Endodermal cell (in vitro differentiated cells): Measurements from ENCODE around the gene CCNB1IP1. TPM values are rescaled to one million over a fixed set of nuclear protein-coding genes. Genes with fewer than 3 reads are reported as not detected.
A peak's percentile ranks its signal among the peaks of the same experiment; 100 is the strongest.
"Not testable (repeated sequence)": the region's sequence is repeated elsewhere in the genome, so short reads cannot be mapped to it uniquely, and the experiment has no call there.

Experiments
- DNase-seq: peaks from one replicate; pipeline ENCODE4 v3.0.0-alpha.2; 2017
- H3K27ac ChIP-seq: 2 replicates; pipeline ENCODE4 v1.5.1; 2013; ENCODE audit warnings: mild to moderate bottlenecking, low read depth, low read length, moderate library complexity
- H3K27me3 ChIP-seq: 2 replicates; pipeline ENCODE4 v1.6.1; 2013; ENCODE audit warnings: mild to moderate bottlenecking, low read length, moderate library complexity; ENCODE audit not compliant: insufficient read depth, control insufficient read depth, poor library complexity, severe bottlenecking
- H3K36me3 ChIP-seq: 2 replicates; pipeline ENCODE4 v1.7.0; 2013; ENCODE audit warnings: mild to moderate bottlenecking, low read length, moderate library complexity; ENCODE audit not compliant: control insufficient read depth, insufficient read depth
- H3K4me1 ChIP-seq: one replicate; pipeline ENCODE4 v1.7.0; 2013; ENCODE audit warnings: low read length; ENCODE audit not compliant: control insufficient read depth, insufficient read depth
- H3K4me3 ChIP-seq: 2 replicates; pipeline ENCODE4 v1.5.1; 2013; ENCODE audit warnings: mild to moderate bottlenecking, low read length, moderate library complexity
- H3K9ac ChIP-seq: 2 replicates; pipeline ENCODE4 v1.6.1; 2013; ENCODE audit warnings: mild to moderate bottlenecking, low read length, moderate library complexity; ENCODE audit not compliant: poor library complexity, severe bottlenecking; ENCODE audit errors: extremely low read depth
- H3K9me3 ChIP-seq: 2 replicates; pipeline ENCODE4 v1.6.1; 2013; ENCODE audit warnings: mild to moderate bottlenecking, low read length, moderate library complexity; ENCODE audit not compliant: control insufficient read depth
- H3K27ac Mint-ChIP-seq: 2 replicates; pipeline ENCODE4 v1.8.0; 2020; ENCODE audit warnings: mixed read lengths
- H3K27me3 Mint-ChIP-seq: 2 replicates; pipeline ENCODE4 v1.8.0; 2021; ENCODE audit warnings: mild to moderate bottlenecking, mixed read lengths; ENCODE audit not compliant: insufficient read depth
- H3K36me3 Mint-ChIP-seq: 2 replicates; pipeline ENCODE4 v1.8.0; 2020; ENCODE audit warnings: low read depth, mixed read lengths
- H3K4me1 Mint-ChIP-seq: 2 replicates; pipeline ENCODE4 v1.8.0; 2020; ENCODE audit warnings: mixed read lengths
- H3K4me3 Mint-ChIP-seq: 2 replicates; pipeline ENCODE4 v1.8.0; 2020; ENCODE audit warnings: mild to moderate bottlenecking, moderate library complexity, mixed read lengths
- H3K9me3 Mint-ChIP-seq: 2 replicates; pipeline ENCODE4 v1.8.0; 2020; ENCODE audit warnings: mild to moderate bottlenecking, mixed read lengths
- WGBS, 2 experiments: methylation state at CpG; one replicate each; pipeline versions ENCODE4 v1.1.5 to v1.1.7; 2013; ENCODE audit warnings: missing lambda C conversion rate in 2 of 2, mixed read lengths in 1 of 2; ENCODE audit not compliant: insufficient coverage in 1 of 2, insufficient read length in 1 of 2; 5-methylcytosine and 5-hydroxymethylcytosine counted together
- total RNA-seq, 2 donors: library from RNA; stranded (reverse); fragmentation: NEBNext Ultra II Directional in 1 of 2; extraction: Animal tissue kit (Norgen Biotek cat#: 25700) in 1 of 2; gene quantifications; 2 replicates in 1 of 2; 3 replicates in 1 of 2; pipeline ENCODE4 v1.2.1, GENCODE V29; 2021
- TF ChIP-seq, protein P1 (sequence below): fragments of 200-600 bp; sonication (generic); conservative IDR thresholded peaks from 2 replicates; pipeline ENCODE4 v1.5.0; 2021; ENCODE audit warnings: antibody characterized with exemption, mild to moderate bottlenecking

CCNB1IP1 gene
- total RNA-seq, 2 donors from 2014 or later = 96.1 to 99.5 TPM

DNA sequence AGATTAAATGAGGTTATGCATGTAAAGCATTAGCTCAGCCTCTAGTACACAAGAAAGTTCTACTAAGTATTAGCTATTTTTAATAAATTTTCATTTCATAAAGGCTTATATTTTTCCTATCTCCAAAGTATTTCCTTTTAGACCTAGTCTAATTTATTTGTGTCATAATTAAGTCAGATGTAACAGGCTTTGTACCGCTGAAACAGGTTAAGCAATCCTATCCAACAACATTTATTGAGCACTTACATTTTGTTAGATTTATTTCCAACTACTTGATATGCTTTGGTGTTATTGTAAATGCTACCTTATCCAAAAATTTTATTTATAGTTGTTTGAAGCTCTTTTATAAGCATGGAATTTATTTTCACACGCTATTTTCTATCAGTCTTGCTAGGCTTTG is 8.6 kb upstream of the CCNB1IP1 start:
- no peak overlapping the region for H3K27ac Mint-ChIP-seq
- no peaks in the 10 kb centered on the region for H3K9me3 Mint-ChIP-seq
- Histone ChIP-seq H3K4me1 (no peaks in the 10 kb centered on the region), H3K9me3 (no peaks in the 10 kb centered on the region), H3K4me3 (peak overlapping the region; percentile 94), H3K27ac (no peak overlapping the region), H3K9ac (peak overlapping the region; percentile 95), H3K27me3 (no peaks in the 10 kb centered on the region), H3K36me3 (peaks cover 19% of the 10 kb centered on the region)
- peak overlapping the region; percentile 91 for H3K4me3 Mint-ChIP-seq
- peaks cover 20% of the 10 kb centered on the region for H3K36me3 Mint-ChIP-seq
- H3K27me3 Mint-ChIP-seq = no peaks in the 10 kb centered on the region
- H3K4me1 Mint-ChIP-seq = peaks cover 4% of the 10 kb centered on the region
- TF ChIP-seq, protein P1, sequence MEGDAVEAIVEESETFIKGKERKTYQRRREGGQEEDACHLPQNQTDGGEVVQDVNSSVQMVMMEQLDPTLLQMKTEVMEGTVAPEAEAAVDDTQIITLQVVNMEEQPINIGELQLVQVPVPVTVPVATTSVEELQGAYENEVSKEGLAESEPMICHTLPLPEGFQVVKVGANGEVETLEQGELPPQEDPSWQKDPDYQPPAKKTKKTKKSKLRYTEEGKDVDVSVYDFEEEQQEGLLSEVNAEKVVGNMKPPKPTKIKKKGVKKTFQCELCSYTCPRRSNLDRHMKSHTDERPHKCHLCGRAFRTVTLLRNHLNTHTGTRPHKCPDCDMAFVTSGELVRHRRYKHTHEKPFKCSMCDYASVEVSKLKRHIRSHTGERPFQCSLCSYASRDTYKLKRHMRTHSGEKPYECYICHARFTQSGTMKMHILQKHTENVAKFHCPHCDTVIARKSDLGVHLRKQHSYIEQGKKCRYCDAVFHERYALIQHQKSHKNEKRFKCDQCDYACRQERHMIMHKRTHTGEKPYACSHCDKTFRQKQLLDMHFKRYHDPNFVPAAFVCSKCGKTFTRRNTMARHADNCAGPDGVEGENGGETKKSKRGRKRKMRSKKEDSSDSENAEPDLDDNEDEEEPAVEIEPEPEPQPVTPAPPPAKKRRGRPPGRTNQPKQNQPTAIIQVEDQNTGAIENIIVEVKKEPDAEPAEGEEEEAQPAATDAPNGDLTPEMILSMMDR = no peak
- no peak for DNase-seq
- WGBS, 2 experiments = no CpG with 5 or more reads among the region's 2 CpGs

GRCh38 chr14:20341032-20341431 is 8.0 kb upstream of the CCNB1IP1 start:
- WGBS, 2 experiments = 96 to 100% methylated on average over 1 to 4 of the region's 4 CpGs
- H3K27me3 ChIP-seq, H3K27me3 Mint-ChIP-seq, H3K27ac ChIP-seq, H3K9me3 ChIP-seq, H3K9ac ChIP-seq, H3K4me3 ChIP-seq, DNase-seq, H3K27ac Mint-ChIP-seq, H3K4me3 Mint-ChIP-seq, H3K4me1 Mint-ChIP-seq, H3K9me3 Mint-ChIP-seq, H3K4me1 ChIP-seq: not testable (repeated sequence)
- peaks cover 14% of the 10 kb centered on the region for H3K36me3 Mint-ChIP-seq
- peaks cover 13% of the 10 kb centered on the region for H3K36me3 ChIP-seq

DNA sequence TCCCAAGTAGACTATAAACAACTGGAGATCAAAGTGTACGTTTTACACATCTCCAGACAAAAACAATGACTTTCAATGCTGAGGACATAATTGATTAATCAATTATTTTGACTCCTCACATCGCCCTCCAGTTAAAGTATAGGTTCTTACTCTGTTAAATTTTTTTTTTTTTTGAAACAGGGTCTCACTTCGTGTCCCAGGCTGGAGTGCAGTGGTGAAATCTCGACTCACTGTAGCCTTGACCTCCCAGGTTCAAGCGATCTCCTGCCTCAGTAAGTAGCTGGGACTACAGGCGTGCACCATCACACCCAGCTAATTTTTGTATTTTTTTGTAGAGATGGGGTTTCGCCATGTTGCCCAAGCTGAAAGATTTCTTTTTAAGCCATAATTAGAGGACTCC is 938 bp upstream of the CCNB1IP1 start:
- H3K27ac Mint-ChIP-seq = no peak overlapping the region
- no peak overlapping the region for H3K4me3 Mint-ChIP-seq
- no peaks in the 10 kb centered on the region for H3K9me3 ChIP-seq
- H3K9me3 Mint-ChIP-seq = no peaks in the 10 kb centered on the region
- TF ChIP-seq, protein P1 = no peak
- H3K4me1 Mint-ChIP-seq = peaks cover 13% of the 10 kb centered on the region
- H3K9ac ChIP-seq = no peak overlapping the region
- DNase-seq = no peak
- no peak overlapping the region for H3K27ac ChIP-seq
- no peaks in the 10 kb centered on the region for H3K27me3 ChIP-seq
- no peaks in the 10 kb centered on the region for H3K27me3 Mint-ChIP-seq
- no peak overlapping the region for H3K4me3 ChIP-seq
- H3K36me3 Mint-ChIP-seq = peaks cover 6% of the 10 kb centered on the region
- 70 to 80% methylated on average over 3 to 7 of the region's 7 CpGs for WGBS, 2 experiments
- H3K36me3 ChIP-seq = peaks cover 8% of the 10 kb centered on the region
- H3K4me1 ChIP-seq = no peaks in the 10 kb centered on the region

DNA sequence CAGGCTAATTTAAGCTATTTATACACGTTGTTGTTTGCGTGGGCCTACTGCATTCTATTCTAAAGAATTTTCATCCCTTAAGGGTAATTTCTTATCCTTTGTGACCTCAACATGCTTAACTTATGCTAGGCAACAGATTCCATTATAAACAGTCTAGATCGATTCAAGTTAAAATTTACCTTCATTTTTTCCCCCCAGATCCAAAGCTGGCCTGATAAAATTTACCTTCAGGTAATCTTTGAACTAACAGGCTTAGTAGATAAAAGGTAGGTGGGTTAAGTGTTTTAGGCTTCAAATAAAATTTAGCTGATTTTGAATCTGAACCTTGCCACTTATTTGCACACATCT is 389 bp upstream of the CCNB1IP1 start:
- Histone ChIP-seq H3K4me1 (no peaks in the 10 kb centered on the region), H3K36me3 (peaks cover 13% of the 10 kb centered on the region), H3K9me3 (no peaks in the 10 kb centered on the region), H3K4me3 (peak overlapping the region; percentile 86), H3K27ac (no peak overlapping the region), H3K9ac (no peak overlapping the region), H3K27me3 (no peaks in the 10 kb centered on the region)
- Mint-ChIP-seq H3K27ac (peak overlapping the region; percentile 100), H3K36me3 (peaks cover 11% of the 10 kb centered on the region), H3K4me1 (peaks cover 17% of the 10 kb centered on the region), H3K4me3 (peak overlapping the region; percentile 89), H3K9me3 (no peaks in the 10 kb centered on the region), H3K27me3 (no peaks in the 10 kb centered on the region)
- TF ChIP-seq, protein P1 = no peak
- 0 to 20% methylated on average over 2 to 3 of the region's 3 CpGs for WGBS, 2 experiments
- no peak for DNase-seq
